NCI-H524 (cell line): Measurements from ENCODE around the gene SPRING1.
A peak's percentile ranks its signal among the peaks of the same experiment; 100 is the strongest.

Source experiments
- DNase-seq, 2 experiments: peaks; one replicate each; lab custom pipeline; 2025; lab: John Stamatoyannopoulos, UW

Gene SPRING1

GRCh38 chr12:116708826-116709756 lies 28.8 kb downstream of the SPRING1 start:
- peak; percentile 74 to 89 for DNase-seq

DNA sequence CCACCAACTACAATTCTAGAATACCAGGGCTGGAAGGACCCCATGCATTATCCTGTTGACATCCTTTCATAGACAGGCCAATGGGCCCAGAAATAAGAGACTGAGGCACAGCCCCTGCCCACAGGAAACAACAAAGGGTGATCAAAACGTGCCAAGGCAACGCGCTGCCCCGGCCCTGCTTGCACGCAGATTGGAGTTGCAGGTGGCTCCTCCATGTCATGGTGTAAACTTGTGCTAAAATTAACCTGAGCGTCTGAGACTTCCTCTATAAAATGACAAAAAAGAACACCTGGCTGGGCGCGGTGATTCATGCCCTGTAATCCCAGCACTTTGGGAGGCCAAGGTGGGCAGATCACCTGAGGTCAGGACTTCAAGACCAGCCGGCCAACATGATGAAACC lies 30.1 kb downstream of the SPRING1 start:
- DNase-seq = no peak

GRCh38 chr12:116703214-116703795 lies 34.6 kb downstream of the SPRING1 start:
- peak; percentile 25 to 63 for DNase-seq

DNA sequence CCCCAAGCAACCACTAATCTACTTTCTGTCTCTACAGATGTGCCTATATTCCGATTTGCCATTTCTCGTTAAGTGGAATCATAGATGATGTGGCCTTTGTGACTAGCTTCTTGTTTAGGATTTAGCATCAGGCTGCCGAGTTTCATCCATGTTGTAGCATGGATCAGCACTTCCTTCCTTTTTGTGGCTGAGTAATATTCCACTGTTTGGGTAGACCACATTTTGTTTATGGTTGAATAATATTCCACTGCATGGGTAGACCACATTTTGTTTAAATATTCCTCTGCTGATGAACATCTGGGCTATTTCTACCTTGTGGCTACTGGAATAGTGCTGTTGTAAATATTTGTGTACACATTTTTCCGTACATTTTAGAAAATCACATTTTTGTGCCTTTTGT lies 36.4 kb downstream of the SPRING1 start:
- no peak for DNase-seq

DNA sequence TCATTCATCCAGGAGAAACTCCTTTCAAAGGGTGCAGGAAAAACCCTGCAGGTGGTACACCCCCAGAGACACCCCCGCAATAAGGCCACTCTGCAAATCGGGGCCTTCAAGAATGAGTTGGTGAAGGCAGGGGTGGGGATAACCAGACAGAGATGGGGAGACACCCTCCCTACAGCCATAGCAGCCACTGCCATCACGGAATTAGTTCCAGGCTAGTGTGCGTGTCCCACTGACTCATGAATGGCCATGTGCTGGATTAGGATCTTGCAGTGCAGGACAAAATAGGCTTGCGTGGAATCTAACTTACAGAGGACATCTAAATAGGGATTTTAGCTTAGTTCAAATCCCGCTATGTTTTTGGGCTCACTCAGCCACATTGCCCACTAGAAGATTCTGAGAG lies 37.8 kb downstream of the SPRING1 start:
- no peak for DNase-seq

- no peak for DNase-seq
These were observed 39.3 kb downstream of the SPRING1 start for GRCh38 chr12:116698554-116699075.

GRCh38 chr12:116698116-116698515 lies 39.8 kb downstream of the SPRING1 start:
- no peak for DNase-seq

DNA sequence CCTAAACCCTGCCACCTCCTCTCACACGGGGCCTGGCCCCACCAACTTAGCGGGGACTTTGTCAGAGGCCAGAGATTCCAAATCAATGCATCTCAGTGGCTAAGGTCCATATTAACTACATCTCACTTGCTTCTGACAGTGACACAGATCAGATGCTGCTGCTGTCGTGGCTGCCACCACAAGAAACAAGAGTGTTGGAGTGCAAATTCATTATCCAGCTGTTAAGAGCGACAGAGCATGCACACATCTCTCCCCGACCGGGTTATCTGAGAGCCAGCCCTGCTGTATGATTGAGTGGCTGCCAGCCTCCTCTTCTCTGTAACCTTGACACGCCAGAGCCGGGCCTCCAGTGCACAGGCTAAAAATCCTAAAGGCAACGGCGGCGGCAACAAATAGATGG lies 40.2 kb downstream of the SPRING1 start:
- DNase-seq = no peak

- DNase-seq = peak; percentile 17 to 70
These were observed 40.6 kb downstream of the SPRING1 start for GRCh38 chr12:116697305-116697704.

GRCh38 chr12:116695464-116695725 lies 42.5 kb downstream of the SPRING1 start:
- no peak for DNase-seq

- DNase-seq = no peak
These were observed 43.0 kb downstream of the SPRING1 start for GRCh38 chr12:116694653-116695463.

GRCh38 chr12:116693286-116694227 lies 44.3 kb downstream of the SPRING1 start:
- peak; percentile 37 to 74 for DNase-seq

- no peak for DNase-seq
These were observed 45.3 kb downstream of the SPRING1 start for GRCh38 chr12:116692605-116693004.

- DNase-seq = no peak
These were observed 46.2 kb downstream of the SPRING1 start for GRCh38 chr12:116691636-116692035.

- DNase-seq = no peak
These were observed 46.7 kb downstream of the SPRING1 start for GRCh38 chr12:116691205-116691604.

- peak; percentile 66 to 84 for DNase-seq
These were observed 47.7 kb downstream of the SPRING1 start for GRCh38 chr12:116689979-116690744.

- DNase-seq = peak in 1 of 2 experiments; percentile 21
These were observed 48.3 kb downstream of the SPRING1 start for GRCh38 chr12:116689521-116689920.
